GM08714 (cell line): ENCODE data around the gene NPSR1.
"Not testable (repeated sequence)": the region's sequence is repeated elsewhere in the genome, so short reads cannot be mapped to it uniquely, and the experiment has no call there.

Experiments used
- H3K4me3 ChIP-seq: fragments of 200-500 bp; sonication (Bioruptor generic); 2 replicates; pipeline ENCODE4 v1.5.1; 2014; ENCODE audit warnings: mild to moderate bottlenecking, low read length, inconsistent platforms
- ZNF274 ChIP-seq: IDR thresholded peaks from 2 replicates; pipeline ENCODE4 v1.6.1; 2012; ENCODE audit warnings: mild to moderate bottlenecking, low read depth, low read length

Gene NPSR1

GRCh38 chr7:34845666-34846361 is 187.8 kb downstream of the NPSR1 start:
- no peak overlapping the region for H3K4me3 ChIP-seq
- TF ChIP-seq ZNF274: no peak

GRCh38 chr7:34846976-34847375 is 189.0 kb downstream of the NPSR1 start:
- H3K4me3 ChIP-seq: no peak overlapping the region
- no peak for TF ChIP-seq ZNF274

GRCh38 chr7:34848670-34849069 is 190.7 kb downstream of the NPSR1 start:
- H3K4me3 ChIP-seq: no peak overlapping the region
- no peak for TF ChIP-seq ZNF274

- H3K4me3 ChIP-seq: no peak overlapping the region
- no peak for TF ChIP-seq ZNF274
Measured at GRCh38 chr7:34849163-34849960, 191.3 kb downstream of the NPSR1 start.

GRCh38 chr7:34849986-34850385 is 192.0 kb downstream of the NPSR1 start:
- H3K4me3 ChIP-seq: no peak overlapping the region
- TF ChIP-seq ZNF274: no peak

- no peak overlapping the region for H3K4me3 ChIP-seq
Measured at GRCh38 chr7:34850681-34851080, 192.7 kb downstream of the NPSR1 start.

GRCh38 chr7:34851431-34851830 is 193.4 kb downstream of the NPSR1 start:
- H3K4me3 ChIP-seq: no peak overlapping the region
- no peak for TF ChIP-seq ZNF274

More at GRCh38 chr7:34850681-34851080, 192.7 kb downstream of the NPSR1 start:
- no peak for TF ChIP-seq ZNF274

GRCh38 chr7:34858444-34858843 is 200.4 kb downstream of the NPSR1 start:
- H3K4me3 ChIP-seq: not testable (repeated sequence)

GRCh38 chr7:34859281-34859680 is 201.3 kb downstream of the NPSR1 start:
- H3K4me3 ChIP-seq: not testable (repeated sequence)

GRCh38 chr7:34866222-34866621 is 208.2 kb downstream of the NPSR1 start:
- H3K4me3 ChIP-seq: not testable (repeated sequence)

- H3K4me3 ChIP-seq: not testable (repeated sequence)
Measured at GRCh38 chr7:34867341-34867740, 209.3 kb downstream of the NPSR1 start.

GRCh38 chr7:34868602-34869001 is 210.6 kb downstream of the NPSR1 start:
- H3K4me3 ChIP-seq: not testable (repeated sequence)

GRCh38 chr7:34869057-34869456 is 211.0 kb downstream of the NPSR1 start:
- no peak for TF ChIP-seq ZNF274
- H3K4me3 ChIP-seq: no peak overlapping the region

- not testable (repeated sequence) for H3K4me3 ChIP-seq
Measured at GRCh38 chr7:34870041-34870440, 212.0 kb downstream of the NPSR1 start.

GRCh38 chr7:34874329-34874728 is 216.3 kb downstream of the NPSR1 start:
- H3K4me3 ChIP-seq: not testable (repeated sequence)

GRCh38 chr7:34875481-34875880 is 217.5 kb downstream of the NPSR1 start:
- H3K4me3 ChIP-seq: no peak overlapping the region
- TF ChIP-seq ZNF274: no peak

- not testable (repeated sequence) for H3K4me3 ChIP-seq
Measured at GRCh38 chr7:34878944-34879735, 221.1 kb downstream of the NPSR1 start.
